CD8-positive, alpha-beta memory T cell (primary cell): ENCODE results near the gene PPP3CB. TPM values are rescaled to one million over a fixed set of nuclear protein-coding genes. Genes with fewer than 3 reads are reported as not detected.

Experiments used
- CTCF ChIA-PET: fragments of 350-600 bp; sonication (Branson Sonifier 250); formaldehyde crosslinking; loops from one replicate; lab custom pipeline; 2021; ENCODE audit warnings: antibody characterized with exemption; lab: Charles Lee
- POLR2A ChIA-PET: fragments of 350-600 bp; sonication (Branson Sonifier 250); formaldehyde crosslinking; loops from one replicate; lab custom pipeline; 2021; ENCODE audit warnings: antibody characterized with exemption; lab: Charles Lee
- DNase-seq, 5 donors: peaks; one replicate each; pipeline versions ENCODE4 v3.0.0 to v3.0.0-alpha.2; 2020 to 2022; ENCODE audit warnings: mixed read lengths in 1 of 5
- H3K27ac ChIP-seq: one replicate; pipeline ENCODE4 v1.7.0; 2013; ENCODE audit warnings: low read depth, mild to moderate bottlenecking, low read length, moderate library complexity
- H3K27me3 ChIP-seq: 2 replicates; pipeline ENCODE4 v1.7.0; 2013; ENCODE audit warnings: low read length, mild to moderate bottlenecking; ENCODE audit not compliant: insufficient read depth, poor library complexity, severe bottlenecking
- H3K36me3 ChIP-seq: 2 replicates; pipeline ENCODE4 v1.7.0; 2013; ENCODE audit warnings: mild to moderate bottlenecking, low read length, moderate library complexity; ENCODE audit not compliant: insufficient read depth
- H3K4me1 ChIP-seq: 2 replicates; pipeline ENCODE4 v1.7.0; 2013; ENCODE audit warnings: mild to moderate bottlenecking, low read length, moderate library complexity; ENCODE audit not compliant: insufficient read depth
- H3K4me3 ChIP-seq: 2 replicates; pipeline ENCODE4 v1.7.0; 2013; ENCODE audit warnings: mild to moderate bottlenecking, low read length
- H3K9me3 ChIP-seq: 2 replicates; pipeline ENCODE4 v1.7.0; 2013; ENCODE audit warnings: mild to moderate bottlenecking, low read length
- H3K27ac Mint-ChIP-seq, 8 donors: one replicate each; pipeline ENCODE4 v1.8.0; 2020 to 2021; ENCODE audit warnings: mixed read lengths in 8 of 8, mild to moderate bottlenecking in 6 of 8, inconsistent platforms in 3 of 8, moderate library complexity in 3 of 8
- H3K27me3 Mint-ChIP-seq, 2 donors: one replicate each; pipeline ENCODE4 v1.8.0; 2020 to 2021; ENCODE audit warnings: mixed read lengths in 2 of 2, mild to moderate bottlenecking in 1 of 2, moderate library complexity in 1 of 2
- H3K36me3 Mint-ChIP-seq, 3 donors: one replicate each; pipeline ENCODE4 v1.8.0; 2020 to 2021; ENCODE audit warnings: mixed read lengths in 3 of 3, inconsistent platforms in 1 of 3, mild to moderate bottlenecking in 1 of 3
- H3K4me1 Mint-ChIP-seq, 3 donors: one replicate each; pipeline ENCODE4 v1.8.0; 2020 to 2021; ENCODE audit warnings: mixed read lengths in 3 of 3, inconsistent platforms in 1 of 3, mild to moderate bottlenecking in 1 of 3
- H3K4me3 Mint-ChIP-seq, 7 donors: one replicate each; pipeline ENCODE4 v1.8.0; 2020 to 2021; ENCODE audit warnings: mixed read lengths in 7 of 7, mild to moderate bottlenecking in 6 of 7, moderate library complexity in 4 of 7, inconsistent platforms in 2 of 7
- H3K9me3 Mint-ChIP-seq, 5 donors: one replicate each; pipeline ENCODE4 v1.8.0; 2020 to 2022; ENCODE audit warnings: mixed read lengths in 5 of 5, mild to moderate bottlenecking in 3 of 5, moderate library complexity in 2 of 5, inconsistent platforms in 1 of 5
- polyA plus RNA-seq: library from polyadenylated mRNA; unstranded; fragments of 300-500 nt; fragmentation: Illumina TruSeq; gene quantifications from one replicate; pipeline ENCODE4 v1.2.3, GENCODE V29; 2021
- total RNA-seq, 2 experiments: library from RNA; stranded (reverse); gene quantifications; one replicate each; pipeline ENCODE4 v1.2.3, GENCODE V29; 2021

Gene PPP3CB
- total and polyA plus RNA-seq, 3 experiments from 2014 or later = 8.1 to 44.1 (median 44.0) TPM

GRCh38 chr10:73519336-73519735, 23.5 kb upstream of the PPP3CB start:
- Mint-ChIP-seq H3K4me1 (no peaks in the 10 kb centered on the region), H3K27ac (no peak overlapping the region), H3K27me3 (no peaks in the 10 kb centered on the region), H3K4me3 (no peak overlapping the region), H3K36me3 (peaks cover 4 to 17% (median 10%) of the 10 kb centered on the region in 3 donors), H3K9me3 (no peaks in the 10 kb centered on the region)
- CTCF ChIA-PET = no interaction called here
- H3K27ac ChIP-seq = no peak overlapping the region
- H3K9me3 ChIP-seq = no peaks in the 10 kb centered on the region
- H3K4me1 ChIP-seq = no peaks in the 10 kb centered on the region
- POLR2A ChIA-PET = no interaction called here
- no peak overlapping the region for H3K4me3 ChIP-seq
- no peak for DNase-seq
- H3K36me3 ChIP-seq = no peaks in the 10 kb centered on the region
- H3K27me3 ChIP-seq = no peaks in the 10 kb centered on the region

DNA sequence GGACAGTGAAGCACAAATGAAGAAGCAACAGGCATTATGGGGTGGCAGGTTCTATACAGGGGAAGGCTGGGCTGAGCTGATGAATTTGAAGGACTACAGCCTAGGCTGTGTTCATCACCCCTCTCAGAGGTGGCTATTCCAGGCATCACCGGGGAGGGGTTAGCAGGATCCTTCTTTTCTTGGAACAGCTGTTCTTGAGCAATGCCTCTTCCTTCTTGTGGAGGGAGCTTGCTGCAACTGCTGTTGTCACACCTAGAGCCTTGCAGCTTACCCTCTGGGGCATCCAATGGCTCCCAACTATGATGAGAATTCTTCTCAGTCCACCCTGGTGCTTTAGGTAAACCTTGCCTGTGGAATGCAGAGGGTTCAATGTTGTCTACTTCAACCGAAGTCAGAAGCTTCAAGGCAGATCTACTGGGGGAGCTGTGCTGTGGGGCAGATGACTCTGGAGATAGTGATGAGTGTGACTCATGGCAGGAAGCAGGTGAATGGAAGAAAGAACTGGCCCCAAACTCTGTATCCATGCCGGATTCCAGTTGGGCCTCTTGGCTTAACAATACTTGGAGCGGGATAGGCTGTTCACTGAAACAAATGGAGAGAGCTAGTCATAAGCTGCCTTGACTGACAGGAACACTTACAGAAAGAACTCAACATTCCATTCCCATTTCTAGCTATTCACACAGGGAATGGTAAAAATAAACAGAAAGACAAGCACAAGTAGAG, 21.5 kb upstream of the PPP3CB start:
- H3K4me3 ChIP-seq = no peak overlapping the region
- Mint-ChIP-seq H3K36me3 (peaks cover 4 to 11% (median 8%) of the 10 kb centered on the region in 3 donors), H3K4me1 (no peaks in the 10 kb centered on the region), H3K9me3 (no peaks in the 10 kb centered on the region), H3K27ac (no peak overlapping the region), H3K27me3 (no peaks in the 10 kb centered on the region), H3K4me3 (no peak overlapping the region)
- H3K27me3 ChIP-seq = no peaks in the 10 kb centered on the region
- POLR2A ChIA-PET = no interaction called here
- no peaks in the 10 kb centered on the region for H3K4me1 ChIP-seq
- CTCF ChIA-PET = interaction anchor here (1.0 to 1.2 kb wide), 3 partner anchors 12 to 128 kb away, joined by 3 read pairs; no protein-coding TSS in a partner anchor
- H3K9me3 ChIP-seq = no peaks in the 10 kb centered on the region
- no peak for DNase-seq
- no peaks in the 10 kb centered on the region for H3K36me3 ChIP-seq
- no peak overlapping the region for H3K27ac ChIP-seq

DNA sequence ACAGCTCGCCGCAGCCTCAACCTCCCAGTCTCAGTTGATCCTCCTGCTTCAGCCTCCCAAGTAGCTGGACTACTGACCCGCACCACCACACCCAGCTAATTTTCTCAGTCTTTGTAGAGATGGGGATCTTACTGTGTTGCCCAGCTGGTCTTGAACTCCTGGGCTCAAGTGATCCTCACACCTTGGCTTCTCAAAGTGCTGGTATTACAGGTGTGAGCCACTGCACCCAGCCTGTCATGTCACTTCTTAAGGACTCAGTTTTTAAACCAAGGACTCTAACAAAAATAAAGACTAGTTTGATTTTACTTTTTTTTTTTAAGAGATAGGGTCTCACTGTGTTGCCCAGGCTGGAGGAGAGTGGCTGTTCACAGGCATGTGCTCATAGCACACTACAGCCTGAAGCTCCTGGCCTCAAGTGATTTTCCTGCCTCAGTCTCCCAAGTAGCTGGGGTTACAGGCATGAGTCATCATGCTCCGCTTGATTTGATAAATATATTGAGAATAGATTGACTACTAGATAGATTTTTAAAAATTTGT, 16.5 kb upstream of the PPP3CB start:
- no peak overlapping the region for H3K27ac ChIP-seq
- H3K4me1 Mint-ChIP-seq = peaks cover 0 to 3% (median 0%) of the 10 kb centered on the region in 3 donors
- H3K27me3 Mint-ChIP-seq = no peaks in the 10 kb centered on the region
- H3K27ac Mint-ChIP-seq = no peak overlapping the region
- no peak overlapping the region for H3K4me3 Mint-ChIP-seq
- CTCF ChIA-PET = interaction anchor here (0.5 to 1.3 kb wide), 2 partner anchors 17 to 21 kb away, joined by 3 read pairs; partner anchors contain the start of gene PPP3CB
- H3K27me3 ChIP-seq = no peaks in the 10 kb centered on the region
- POLR2A ChIA-PET = no interaction called here
- no peak for DNase-seq
- peaks cover 0 to 4% (median 2%) of the 10 kb centered on the region in 3 donors for H3K36me3 Mint-ChIP-seq
- no peaks in the 10 kb centered on the region for H3K9me3 Mint-ChIP-seq
- no peaks in the 10 kb centered on the region for H3K36me3 ChIP-seq
- H3K9me3 ChIP-seq = no peaks in the 10 kb centered on the region
- no peak overlapping the region for H3K4me3 ChIP-seq
- H3K4me1 ChIP-seq = no peaks in the 10 kb centered on the region

- H3K4me3 Mint-ChIP-seq = no peak overlapping the region
- peaks cover 6% of the 10 kb centered on the region for H3K36me3 ChIP-seq
- H3K27me3 Mint-ChIP-seq = no peaks in the 10 kb centered on the region
- H3K4me1 Mint-ChIP-seq = peaks cover 0 to 3% (median 0%) of the 10 kb centered on the region in 3 donors
- no peaks in the 10 kb centered on the region for H3K9me3 Mint-ChIP-seq
- DNase-seq = peak in 1 of 5 donors; percentile 4
- ChIA-PET CTCF (no interaction called here), POLR2A (interaction anchor here (1.1 kb wide), 1 partner anchor 14 kb away, joined by 4 read pairs; no protein-coding TSS in a partner anchor)
- H3K36me3 Mint-ChIP-seq = peaks cover 2 to 14% (median 8%) of the 10 kb centered on the region in 3 donors
- H3K27me3 ChIP-seq = no peaks in the 10 kb centered on the region
- H3K9me3 ChIP-seq = no peaks in the 10 kb centered on the region
- H3K27ac ChIP-seq = no peak overlapping the region
- no peaks in the 10 kb centered on the region for H3K4me1 ChIP-seq
- H3K27ac Mint-ChIP-seq = peak overlapping the region in 3 of 8 donors; percentile 17 to 65 (median 27)
- no peak overlapping the region for H3K4me3 ChIP-seq
Observed at GRCh38 chr10:73509695-73510094, 13.9 kb upstream of the PPP3CB start.

- peak overlapping the region in 1 of 8 donors; percentile 75 for H3K27ac Mint-ChIP-seq
- H3K4me3 ChIP-seq = no peak overlapping the region
- POLR2A ChIA-PET = interaction anchor here (1.2 kb wide), 1 partner anchor 11 kb away, joined by 4 read pairs; the partner anchor contains the start of gene PPP3CB
- no peak overlapping the region for H3K4me3 Mint-ChIP-seq
- H3K9me3 ChIP-seq = no peaks in the 10 kb centered on the region
- H3K27ac ChIP-seq = no peak overlapping the region
- DNase-seq = no peak
- H3K36me3 Mint-ChIP-seq = peaks cover 3 to 39% (median 19%) of the 10 kb centered on the region in 3 donors
- no peaks in the 10 kb centered on the region for H3K27me3 Mint-ChIP-seq
- H3K4me1 ChIP-seq = peaks cover 6% of the 10 kb centered on the region
- CTCF ChIA-PET = interaction anchor here (1.0 kb wide), 1 partner anchor 23 kb away, joined by 3 read pairs; no protein-coding TSS in a partner anchor
- H3K36me3 ChIP-seq = peaks cover 12% of the 10 kb centered on the region
- no peaks in the 10 kb centered on the region for H3K27me3 ChIP-seq
- H3K4me1 Mint-ChIP-seq = peaks cover 7 to 16% (median 13%) of the 10 kb centered on the region in 3 donors
- H3K9me3 Mint-ChIP-seq = no peaks in the 10 kb centered on the region
Observed at GRCh38 chr10:73506491-73506890, 10.7 kb upstream of the PPP3CB start.

- no peak overlapping the region for H3K4me3 Mint-ChIP-seq
- CTCF ChIA-PET = interaction anchor here (1.0 kb wide), 1 partner anchor 23 kb away, joined by 3 read pairs; no protein-coding TSS in a partner anchor
- POLR2A ChIA-PET = interaction anchor here (1.2 kb wide), 1 partner anchor 10 kb away, joined by 4 read pairs; the partner anchor contains the start of gene PPP3CB
Observed at GRCh38 chr10:73506074-73506473, 10.2 kb upstream of the PPP3CB start.

GRCh38 chr10:73503037-73503436, 7.2 kb upstream of the PPP3CB start:
- H3K9me3 Mint-ChIP-seq = no peaks in the 10 kb centered on the region

More at GRCh38 chr10:73506074-73506473, 10.2 kb upstream of the PPP3CB start:
- H3K4me1 Mint-ChIP-seq = peaks cover 11 to 20% (median 17%) of the 10 kb centered on the region in 3 donors
- Histone ChIP-seq H3K9me3 (no peaks in the 10 kb centered on the region), H3K4me3 (no peak overlapping the region), H3K36me3 (peaks cover 12% of the 10 kb centered on the region), H3K27ac (no peak overlapping the region), H3K4me1 (peaks cover 10% of the 10 kb centered on the region), H3K27me3 (no peaks in the 10 kb centered on the region)
- no peaks in the 10 kb centered on the region for H3K27me3 Mint-ChIP-seq
- H3K36me3 Mint-ChIP-seq = peaks cover 3 to 39% (median 22%) of the 10 kb centered on the region in 3 donors
- H3K9me3 Mint-ChIP-seq = no peaks in the 10 kb centered on the region
- DNase-seq = no peak
- peak overlapping the region in 1 of 8 donors; percentile 75 for H3K27ac Mint-ChIP-seq

More at GRCh38 chr10:73503037-73503436, 7.2 kb upstream of the PPP3CB start:
- H3K36me3 Mint-ChIP-seq = peaks cover 3 to 39% (median 22%) of the 10 kb centered on the region in 3 donors
- peaks cover 9 to 27% (median 18%) of the 10 kb centered on the region in 3 donors for H3K4me1 Mint-ChIP-seq
- CTCF ChIA-PET = interaction anchor here (2.0 kb wide), 1 partner anchor 141 kb away, joined by 4 read pairs; no protein-coding TSS in a partner anchor
- H3K27ac Mint-ChIP-seq = peak overlapping the region in 1 of 8 donors; percentile 10
- H3K27me3 ChIP-seq = no peaks in the 10 kb centered on the region
- no peaks in the 10 kb centered on the region for H3K27me3 Mint-ChIP-seq
- POLR2A ChIA-PET = no interaction called here
- peaks cover 16% of the 10 kb centered on the region for H3K4me1 ChIP-seq
- H3K27ac ChIP-seq = no peak overlapping the region
- no peak for DNase-seq
- peaks cover 12% of the 10 kb centered on the region for H3K36me3 ChIP-seq
- H3K9me3 ChIP-seq = no peaks in the 10 kb centered on the region
- H3K4me3 ChIP-seq = no peak overlapping the region
- no peak overlapping the region for H3K4me3 Mint-ChIP-seq
